ENCODE data around the gene KCNS1.

DNA sequence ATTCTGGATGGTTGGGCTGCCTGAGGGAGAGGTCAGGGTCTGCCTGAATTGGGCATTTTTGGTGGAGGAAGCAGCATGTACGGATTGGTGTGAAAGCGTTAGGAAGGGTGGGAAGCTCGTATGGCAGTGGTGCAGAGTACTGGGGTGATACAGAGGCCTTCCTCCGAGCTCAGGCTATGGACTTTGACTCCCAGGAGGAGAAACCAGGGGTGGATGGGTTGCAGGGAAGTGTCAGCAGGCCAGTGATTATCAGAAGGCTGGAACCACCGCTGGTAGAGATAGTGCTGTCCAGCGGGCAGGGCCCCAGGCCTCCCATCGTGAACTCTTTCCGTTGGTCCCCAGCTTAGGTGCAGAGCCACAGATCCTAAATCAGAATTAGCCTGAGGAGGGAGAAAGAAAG lies 8.7 kb upstream of the KCNS1 start:
- TF ChIP-seq, protein P1, sequence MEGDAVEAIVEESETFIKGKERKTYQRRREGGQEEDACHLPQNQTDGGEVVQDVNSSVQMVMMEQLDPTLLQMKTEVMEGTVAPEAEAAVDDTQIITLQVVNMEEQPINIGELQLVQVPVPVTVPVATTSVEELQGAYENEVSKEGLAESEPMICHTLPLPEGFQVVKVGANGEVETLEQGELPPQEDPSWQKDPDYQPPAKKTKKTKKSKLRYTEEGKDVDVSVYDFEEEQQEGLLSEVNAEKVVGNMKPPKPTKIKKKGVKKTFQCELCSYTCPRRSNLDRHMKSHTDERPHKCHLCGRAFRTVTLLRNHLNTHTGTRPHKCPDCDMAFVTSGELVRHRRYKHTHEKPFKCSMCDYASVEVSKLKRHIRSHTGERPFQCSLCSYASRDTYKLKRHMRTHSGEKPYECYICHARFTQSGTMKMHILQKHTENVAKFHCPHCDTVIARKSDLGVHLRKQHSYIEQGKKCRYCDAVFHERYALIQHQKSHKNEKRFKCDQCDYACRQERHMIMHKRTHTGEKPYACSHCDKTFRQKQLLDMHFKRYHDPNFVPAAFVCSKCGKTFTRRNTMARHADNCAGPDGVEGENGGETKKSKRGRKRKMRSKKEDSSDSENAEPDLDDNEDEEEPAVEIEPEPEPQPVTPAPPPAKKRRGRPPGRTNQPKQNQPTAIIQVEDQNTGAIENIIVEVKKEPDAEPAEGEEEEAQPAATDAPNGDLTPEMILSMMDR (IDR thresholded peaks at IDR 0.05) = no peak
- TF ChIP-seq EP300 (IDR thresholded peaks at IDR 0.05) (no peak), POLR2A (IDR thresholded peaks at IDR 0.05) (no peak)

Measured in stomach (tissue), 4 donors.